ENCODE data around the gene EYS.
"Not testable (repeated sequence)": the region's sequence is repeated elsewhere in the genome, so short reads cannot be mapped to it uniquely, and the experiment has no call there.

The EYS gene

DNA sequence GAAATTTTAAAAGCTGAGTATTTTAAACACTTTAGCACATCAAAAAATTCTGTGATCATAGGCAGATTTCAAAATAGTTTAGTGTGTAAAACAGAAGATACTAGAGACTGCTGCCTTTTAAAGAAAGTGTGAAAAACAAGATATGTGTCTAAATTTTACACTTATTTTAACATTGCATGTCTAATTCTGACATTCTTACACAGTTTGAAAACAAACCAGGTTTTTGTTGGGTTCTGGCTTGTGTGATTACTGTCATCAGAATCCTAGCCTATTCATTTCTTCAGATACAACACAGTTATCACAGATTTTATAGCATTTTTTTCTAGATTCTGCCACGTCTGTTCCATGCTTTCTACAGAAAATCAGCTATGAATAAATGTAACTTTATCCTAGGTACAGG, 257.1 kb downstream of the EYS start:
- DNase-seq = no peak

DNA sequence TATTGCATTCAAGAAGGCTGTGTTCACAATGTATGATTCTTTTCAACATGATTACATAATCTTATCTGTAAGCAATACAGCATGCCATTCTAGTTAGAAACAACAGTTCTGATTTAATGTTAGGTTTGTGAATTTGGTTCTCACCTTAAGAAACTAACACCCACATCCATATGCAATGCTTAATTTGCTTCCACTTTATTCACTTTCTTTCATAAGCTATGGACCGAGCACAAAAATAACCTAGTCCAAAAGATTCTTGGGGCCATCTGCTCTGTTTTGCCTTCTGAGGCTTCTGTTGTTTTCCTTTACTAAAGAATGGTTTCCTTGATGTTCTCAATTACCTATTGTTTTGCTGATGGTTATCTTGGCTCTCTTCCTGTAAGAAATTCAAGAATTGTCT, 258.2 kb downstream of the EYS start:
- no peak for DNase-seq

DNA sequence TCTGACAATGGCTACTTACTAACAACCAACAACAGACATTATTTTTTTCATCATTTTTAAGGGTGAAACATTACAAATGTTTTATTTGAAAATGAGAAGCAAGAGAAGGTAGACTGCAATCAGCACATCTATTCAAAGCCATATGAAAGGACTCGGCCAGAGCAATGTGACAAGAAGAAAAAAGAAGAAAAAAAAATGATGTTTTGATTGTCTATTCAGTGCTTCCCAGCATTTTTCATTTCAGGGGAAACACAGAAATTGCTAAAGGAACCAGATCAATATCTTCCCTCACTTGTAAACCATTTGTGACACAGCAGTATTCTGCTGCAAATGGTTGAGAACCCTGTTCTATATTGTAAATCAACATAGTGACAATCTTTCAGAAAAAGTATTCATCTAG, 270.7 kb downstream of the EYS start:
- no peak for DNase-seq

DNA sequence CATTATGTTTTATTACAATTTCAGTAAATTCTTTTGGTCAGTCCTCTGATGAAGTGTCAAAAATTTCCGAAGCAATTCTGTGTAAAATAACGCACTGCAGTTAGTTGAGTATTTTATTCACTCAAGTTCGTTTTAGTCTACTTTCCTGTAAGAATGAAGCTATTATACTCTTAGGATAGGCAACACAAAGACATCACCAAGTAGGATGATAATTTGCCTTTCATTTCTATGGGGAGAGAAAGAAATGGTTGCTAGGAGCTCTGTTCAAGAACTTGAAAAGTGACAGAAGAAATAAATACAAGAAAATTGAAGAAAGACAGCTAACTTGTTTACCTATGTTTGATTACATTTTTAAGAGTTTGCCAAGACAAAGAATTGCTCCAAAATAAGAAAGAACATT, 290.4 kb downstream of the EYS start:
- DNase-seq = no peak

DNA sequence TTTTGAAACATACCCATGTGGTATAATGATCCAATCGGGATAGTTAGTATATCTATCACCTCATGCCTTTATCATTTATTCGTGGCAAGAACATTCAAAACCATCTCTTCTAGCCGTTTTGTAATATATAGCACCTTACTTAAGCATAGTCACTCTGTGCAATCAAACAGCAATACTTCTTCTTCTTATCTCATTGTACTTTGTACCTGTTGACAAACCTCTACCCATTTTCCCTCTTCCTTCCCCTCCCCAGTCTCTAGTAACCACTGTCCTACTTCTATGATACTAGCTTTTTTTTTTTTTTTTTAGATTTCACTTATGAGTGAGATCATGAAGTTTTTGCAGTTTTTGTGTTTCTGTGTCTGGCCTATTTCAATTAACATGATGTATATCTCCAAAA, 296.7 kb downstream of the EYS start:
- DNase-seq = no peak

DNA sequence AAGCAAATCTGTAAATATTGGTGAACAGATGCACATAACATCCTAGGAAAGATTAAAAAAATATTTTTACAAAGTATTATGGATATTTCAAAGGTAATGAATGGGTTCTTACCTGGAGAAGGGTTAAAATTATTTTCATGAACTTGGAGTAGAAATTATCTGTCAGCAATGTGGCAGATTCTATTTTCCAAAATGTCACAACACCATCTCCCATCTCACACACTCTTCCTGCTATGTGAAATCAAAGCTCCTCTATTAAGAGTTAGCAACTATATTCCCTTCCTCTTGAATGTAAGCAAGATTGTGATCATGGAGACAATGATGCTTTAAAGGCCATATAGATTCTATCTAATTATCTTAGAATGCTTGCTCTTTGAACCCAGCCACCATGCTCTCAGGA, 304.5 kb downstream of the EYS start:
- no peak for DNase-seq

DNA sequence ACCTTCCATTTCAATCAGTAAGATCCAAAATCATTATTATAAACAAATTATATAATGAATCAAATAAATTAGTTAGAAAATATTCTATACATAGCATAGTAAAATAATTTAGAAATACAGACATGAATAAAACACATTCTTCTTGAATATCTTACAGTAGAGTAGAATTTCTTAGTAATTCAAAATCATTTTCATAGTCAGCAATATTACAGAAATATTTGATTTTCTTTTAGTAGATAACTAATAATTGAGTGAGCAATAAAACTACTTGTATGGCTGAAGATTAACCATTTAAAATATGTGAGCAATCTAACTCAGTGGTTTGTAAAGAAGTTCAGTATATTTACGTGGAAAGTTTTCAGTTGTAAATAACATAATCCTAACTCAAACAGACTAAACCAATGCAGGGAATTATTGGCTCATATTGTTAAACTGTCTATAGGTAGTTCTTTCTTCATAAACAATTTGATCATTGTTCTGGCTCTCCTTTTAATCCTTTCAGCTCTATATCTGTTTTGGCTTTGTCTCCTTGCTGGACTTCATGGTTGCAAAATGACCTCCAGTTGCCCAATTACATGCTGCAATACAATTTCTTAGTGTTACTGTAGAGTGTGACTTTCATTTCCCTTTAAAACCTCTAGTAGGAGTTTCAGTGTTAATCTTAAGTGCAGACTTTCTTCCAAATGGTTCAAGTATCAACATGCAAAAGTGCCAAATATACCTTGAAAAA, 307.5 kb downstream of the EYS start:
- no peak for DNase-seq

DNA sequence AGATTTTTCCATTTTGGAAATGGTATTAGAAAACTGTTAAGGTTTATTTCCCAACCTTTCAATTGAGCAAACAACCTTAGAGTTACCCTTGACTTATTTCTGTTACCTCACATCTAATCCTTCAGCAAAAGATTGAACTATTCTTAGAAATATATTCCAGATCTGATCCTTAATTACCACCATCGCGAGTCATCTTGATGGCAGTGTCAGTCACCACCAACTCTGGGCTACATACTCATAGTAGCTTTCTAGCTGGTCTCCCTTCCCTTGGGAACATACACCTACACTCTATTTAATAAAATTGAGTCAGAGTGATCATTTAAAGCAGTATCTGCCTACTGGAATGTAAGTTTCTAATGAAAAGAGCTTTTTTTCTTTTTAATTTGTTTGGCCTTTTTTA, 308.2 kb downstream of the EYS start:
- no peak for DNase-seq

DNA sequence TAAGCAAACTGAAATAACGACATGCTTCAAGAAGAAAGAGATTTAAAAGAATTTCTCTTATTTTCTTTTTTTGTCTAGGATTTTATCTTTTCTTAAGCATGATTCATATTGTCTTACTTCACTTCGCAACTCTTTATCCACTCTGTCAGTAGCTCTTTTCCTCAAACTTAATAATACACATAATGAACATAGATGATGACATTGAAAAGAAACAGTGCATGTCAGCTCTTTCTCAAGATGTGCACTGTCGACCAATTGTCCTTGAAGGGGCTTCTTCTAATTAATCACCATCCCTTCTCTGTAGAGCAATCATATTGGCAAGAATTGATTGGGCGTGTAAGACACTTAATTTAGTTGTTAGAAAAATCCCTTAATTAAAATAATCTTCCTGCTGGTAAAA, 356.5 kb downstream of the EYS start:
- DNase-seq = no peak

DNA sequence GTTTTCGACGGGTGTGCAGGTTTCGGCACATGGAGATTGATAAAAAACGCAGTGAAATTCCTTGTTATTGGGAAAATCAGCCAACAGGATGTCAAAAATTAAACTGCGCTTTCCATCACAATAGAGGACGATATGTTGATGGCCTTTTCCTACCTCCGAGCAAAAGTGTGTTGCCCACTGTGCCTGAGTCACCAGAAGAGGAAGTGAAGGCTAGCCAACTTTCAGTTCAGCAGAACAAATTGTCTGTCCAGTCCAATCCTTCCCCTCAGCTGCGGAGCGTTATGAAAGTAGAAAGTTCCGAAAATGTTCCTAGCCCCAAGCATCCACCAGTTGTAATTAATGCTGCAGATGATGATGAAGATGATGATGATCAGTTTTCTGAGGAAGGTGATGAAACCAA, 404.4 kb downstream of the EYS start:
- not testable (repeated sequence) for DNase-seq

DNA sequence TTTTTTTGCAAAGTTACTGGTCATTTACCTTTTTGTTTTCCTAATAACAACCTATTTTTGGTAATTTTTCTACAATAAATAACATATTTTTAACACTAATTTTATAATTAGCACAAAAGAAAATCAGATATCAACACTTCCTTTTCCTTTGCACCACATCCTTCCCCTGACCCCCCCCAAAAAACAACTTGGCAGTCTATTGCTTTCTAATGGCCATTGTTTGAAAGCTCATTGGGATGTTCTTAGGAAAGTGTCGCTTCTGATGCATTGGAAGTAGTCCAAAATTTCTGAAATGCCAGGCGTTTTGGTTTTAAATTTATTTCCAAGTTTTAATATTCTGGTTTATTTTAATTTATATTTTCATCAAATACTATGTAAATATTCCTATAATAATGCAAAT, 407.8 kb downstream of the EYS start:
- no peak for DNase-seq

DNA sequence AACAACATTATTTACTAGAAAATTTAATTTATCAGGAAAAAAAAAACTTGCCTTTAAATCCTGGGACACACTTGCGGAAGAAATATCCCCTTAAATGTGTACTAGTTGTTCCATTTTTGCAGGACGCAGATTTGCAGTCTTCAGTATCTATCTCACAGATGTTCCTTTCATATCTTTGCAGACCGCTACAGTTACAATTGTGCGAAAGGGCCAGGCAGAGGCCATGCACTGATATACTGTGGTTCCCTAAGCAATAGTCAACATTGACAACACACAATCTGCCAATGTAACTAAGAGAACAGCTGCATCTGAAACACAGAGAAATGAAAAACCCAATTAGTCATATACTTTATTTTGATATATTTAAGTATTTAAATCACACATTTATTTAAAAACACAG, 411.2 kb downstream of the EYS start:
- DNase-seq = no peak

DNA sequence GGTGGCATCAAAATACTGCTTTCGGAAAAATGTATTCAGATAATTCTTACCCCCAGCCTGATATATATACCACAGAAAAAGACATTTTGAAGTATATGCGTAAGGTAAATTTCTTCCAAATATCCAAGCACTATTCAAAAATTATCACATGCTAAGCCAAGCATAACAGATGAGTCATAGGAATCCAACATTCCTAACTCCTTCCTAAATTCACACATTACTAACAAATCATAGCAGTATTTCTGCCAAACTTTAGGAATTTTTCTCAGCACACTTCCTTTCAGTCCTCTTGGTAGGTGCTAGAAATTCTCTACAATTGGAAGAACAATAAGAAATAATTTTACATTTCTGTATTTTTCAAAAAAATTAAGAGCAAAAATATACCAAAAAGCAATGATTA, 417.5 kb downstream of the EYS start:
- DNase-seq = no peak

DNA sequence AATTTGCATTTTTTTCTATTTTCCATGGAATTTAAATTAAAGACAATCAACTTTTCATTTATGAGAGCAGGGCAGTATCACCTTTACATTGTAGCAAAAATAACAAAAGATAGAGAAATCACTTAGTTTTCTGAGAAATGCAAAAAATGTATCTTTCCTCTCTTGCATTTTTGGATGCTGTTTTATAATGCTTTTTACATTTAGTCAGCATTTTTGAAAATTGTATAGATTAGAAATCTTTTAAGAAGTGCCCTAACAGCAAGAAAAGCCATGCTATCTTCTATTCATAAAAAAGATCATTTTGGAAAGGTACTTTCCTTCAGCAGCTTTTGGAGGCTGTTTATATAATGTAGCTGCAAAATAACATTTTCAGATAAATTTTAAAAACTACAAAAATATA, 421.8 kb downstream of the EYS start:
- no peak for DNase-seq

DNA sequence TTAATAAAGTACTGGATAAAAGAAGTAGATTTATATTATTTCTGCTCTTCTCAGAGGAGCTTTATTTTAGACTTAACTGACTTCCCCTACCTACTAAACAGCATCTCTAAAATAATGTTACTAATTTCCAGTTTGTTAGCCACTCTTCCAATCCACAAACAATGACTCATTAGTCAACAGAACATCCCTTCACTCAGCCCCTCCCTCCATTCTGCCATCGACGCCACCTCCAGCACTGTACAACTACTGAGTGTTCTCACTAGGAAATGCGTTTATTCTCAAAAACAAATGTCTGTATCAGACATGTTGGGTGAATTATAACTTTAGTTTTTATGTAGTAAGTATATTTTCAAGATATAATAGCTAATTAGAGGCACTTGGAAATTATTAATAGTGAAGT, 427.0 kb downstream of the EYS start:
- no peak for DNase-seq

DNA sequence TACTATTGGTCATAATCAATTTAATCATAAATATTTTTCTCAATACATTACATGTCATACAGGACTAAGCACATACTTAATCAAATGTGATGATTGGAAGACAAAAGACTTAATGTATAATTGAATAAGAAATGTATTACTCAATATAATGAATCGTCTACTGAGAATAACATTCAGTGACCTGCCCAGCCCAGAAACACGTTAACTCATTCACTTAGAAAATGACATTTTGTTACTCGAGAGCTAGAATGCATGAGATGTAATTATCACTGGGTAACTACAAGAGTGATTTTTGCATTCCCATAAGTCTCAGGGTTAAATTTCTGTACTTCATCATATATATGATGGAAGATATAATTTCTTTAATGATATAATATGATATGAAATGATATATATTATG, 444.8 kb downstream of the EYS start:
- no peak for DNase-seq

DNA sequence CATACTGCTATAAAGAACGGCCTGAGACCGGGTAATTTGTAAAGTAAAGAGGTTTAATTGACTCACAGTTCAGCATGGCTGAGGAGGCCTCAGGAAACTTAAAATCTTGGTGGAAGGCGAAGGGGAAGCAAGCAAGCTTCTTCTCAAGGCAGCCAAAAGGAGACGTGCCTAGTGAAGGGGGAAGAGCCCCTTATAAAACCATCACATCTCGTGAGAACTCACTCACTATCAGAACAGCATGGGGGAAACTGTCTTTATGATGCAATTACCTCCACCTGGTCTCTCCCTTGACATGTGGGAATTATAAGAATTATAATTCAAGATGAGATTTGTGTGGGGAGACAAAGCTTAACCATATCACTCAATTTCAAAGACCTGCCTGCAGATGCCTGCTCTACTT, 447.0 kb downstream of the EYS start:
- no peak for DNase-seq

DNA sequence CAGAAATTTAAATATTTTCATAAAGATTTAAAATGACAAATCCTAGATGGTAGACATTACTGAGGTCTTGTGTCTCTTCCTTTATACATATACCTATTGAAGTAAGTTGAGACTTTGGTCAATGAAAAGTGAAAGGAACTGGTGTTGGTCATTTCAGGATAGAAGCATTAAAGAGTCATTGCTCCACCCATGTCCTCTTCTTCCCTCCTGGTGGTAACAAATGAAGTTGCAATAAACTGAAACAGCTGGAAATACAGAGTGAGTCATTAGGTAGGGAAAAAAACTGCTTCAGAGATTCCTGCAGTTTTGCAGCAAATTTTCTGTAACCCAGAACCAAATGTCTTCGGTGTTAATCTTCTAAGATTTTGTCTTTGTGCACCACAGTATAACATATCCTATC, 448.0 kb downstream of the EYS start:
- DNase-seq = no peak

DNA sequence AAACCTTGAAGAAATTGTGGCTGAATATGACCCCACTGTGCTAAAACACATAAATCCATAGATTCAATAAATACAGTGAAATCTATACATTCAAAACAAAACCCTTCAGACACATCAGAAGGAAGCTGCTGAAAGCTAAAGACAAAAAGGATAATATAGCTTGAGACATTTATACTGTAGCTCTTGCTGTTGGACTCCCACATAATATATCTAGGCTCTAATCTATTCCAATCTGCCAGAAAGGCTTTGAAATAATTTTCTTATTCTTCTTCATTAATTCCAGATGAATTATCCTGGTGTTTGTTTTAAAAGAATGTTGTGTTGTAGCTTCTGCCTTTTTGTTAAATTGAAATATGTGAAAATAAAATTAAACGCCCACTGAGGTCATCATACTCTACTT, 454.0 kb downstream of the EYS start:
- no peak for DNase-seq

DNA sequence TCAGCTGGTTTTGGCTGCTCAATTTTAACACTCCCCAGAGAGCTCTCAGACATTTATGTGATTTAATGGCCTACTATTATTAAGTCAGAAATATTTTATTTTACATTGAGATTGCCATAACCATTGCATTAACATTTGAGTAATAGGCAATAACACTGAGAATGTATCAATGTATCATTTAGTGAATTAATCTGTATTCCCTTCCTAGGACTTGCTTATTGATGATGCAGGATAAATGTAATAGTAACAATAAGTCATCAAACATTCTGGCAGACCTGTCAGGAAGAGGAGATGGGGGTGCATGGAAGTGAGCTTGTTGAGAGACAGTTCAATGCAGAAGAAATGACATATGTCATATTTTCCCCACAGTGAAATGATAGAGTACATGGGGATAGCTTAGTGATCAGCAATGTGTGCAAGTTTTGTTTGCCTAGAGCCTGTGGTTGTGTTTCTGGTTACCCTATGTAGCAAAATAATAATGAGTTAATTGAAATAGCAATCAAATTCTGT, 458.9 kb downstream of the EYS start:
- no peak for DNase-seq

DNA sequence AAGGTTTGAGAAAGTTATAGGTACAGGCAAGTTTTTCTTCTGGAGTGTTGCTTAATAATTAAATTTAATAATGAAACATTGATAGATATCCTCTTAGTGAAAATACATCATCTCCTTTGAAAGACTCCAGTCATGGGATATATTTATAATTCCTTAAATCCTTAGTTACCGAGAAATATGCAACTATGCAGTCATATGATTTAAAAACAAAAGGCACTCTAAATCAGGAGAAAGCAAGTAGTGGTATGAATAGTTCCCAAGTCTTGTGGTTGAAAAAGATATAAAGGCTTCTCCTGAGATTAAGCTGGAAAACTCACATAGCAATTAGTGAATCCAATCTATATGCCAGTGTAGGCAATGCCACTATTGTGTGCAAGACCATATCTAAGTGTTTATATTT, 475.4 kb downstream of the EYS start:
- DNase-seq = no peak

DNA sequence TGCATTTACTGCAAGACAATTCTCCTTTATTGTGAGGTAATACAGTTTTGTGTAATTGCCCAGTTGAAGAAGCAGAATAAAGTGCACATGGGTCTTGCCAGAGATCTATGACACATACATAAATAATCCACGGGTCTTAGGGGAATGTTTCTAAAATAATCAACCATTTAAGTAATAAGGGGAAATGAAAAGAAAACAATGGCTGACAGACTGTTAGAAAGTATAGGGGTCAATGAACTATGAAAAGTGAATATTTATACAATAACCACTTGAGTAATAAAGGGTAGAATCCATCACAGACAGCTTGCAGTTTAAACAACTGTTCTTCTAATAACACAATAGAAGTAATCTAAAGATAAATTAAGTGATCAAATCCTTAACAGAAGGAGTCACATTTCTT, 477.2 kb downstream of the EYS start:
- DNase-seq = no peak

DNA sequence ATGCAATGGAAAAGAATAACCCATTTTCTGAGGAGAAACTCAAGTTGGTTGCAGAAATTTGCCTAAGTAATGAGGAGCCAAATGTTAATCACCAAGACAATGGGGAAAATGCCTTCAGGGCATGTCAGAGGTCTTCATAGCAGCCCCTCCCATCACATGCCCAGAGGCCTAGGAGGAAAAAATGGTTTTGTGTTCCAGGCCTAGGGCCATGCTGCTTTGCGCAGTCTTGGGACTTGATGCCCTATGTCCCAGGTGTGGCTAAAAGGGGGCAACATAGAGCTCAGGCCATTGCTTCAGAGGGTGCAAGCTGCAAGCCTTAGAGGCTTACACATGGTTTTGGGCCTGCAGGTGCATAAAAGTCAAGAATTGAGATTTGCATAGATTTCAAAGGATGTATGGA, 485.9 kb downstream of the EYS start:
- DNase-seq = no peak

DNA sequence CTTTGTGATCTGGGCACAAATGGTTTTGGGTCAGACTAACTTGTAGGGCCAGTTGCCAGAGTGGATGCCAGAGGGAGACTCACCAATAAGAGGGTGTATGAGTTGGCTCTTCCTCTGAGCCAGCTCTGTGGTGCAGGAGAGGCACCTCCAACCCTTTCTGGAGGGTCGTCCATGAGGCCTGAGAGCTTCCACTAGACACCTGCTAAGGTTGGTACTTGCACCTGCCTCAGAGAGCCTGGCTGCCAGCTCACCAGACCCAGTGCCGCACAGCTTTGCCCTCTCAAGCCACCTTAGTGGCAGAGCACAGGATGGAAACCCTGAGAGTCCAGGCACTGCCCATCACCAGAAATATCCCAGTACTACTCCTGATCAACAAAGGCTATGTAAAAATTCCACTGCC, 504.3 kb downstream of the EYS start:
- DNase-seq = no peak

DNA sequence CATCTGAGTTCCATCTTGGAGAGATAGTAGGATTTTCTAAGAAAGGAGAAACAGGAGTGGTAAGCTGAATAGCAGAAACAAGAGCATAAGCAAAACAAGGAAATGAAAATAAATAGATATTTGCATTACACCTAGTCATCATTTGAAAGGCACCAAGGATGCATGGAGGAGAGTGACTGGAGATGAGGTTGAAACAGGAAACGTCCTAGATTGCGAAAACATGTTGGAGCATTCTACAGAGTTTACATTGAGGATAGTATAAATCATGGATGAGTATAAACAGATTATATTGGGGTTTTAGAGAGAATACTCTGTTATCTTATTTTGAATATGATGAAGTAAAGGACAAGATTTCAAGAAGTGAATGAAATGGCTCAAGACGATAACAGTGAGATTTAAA, 507.3 kb downstream of the EYS start:
- DNase-seq = no peak

DNA sequence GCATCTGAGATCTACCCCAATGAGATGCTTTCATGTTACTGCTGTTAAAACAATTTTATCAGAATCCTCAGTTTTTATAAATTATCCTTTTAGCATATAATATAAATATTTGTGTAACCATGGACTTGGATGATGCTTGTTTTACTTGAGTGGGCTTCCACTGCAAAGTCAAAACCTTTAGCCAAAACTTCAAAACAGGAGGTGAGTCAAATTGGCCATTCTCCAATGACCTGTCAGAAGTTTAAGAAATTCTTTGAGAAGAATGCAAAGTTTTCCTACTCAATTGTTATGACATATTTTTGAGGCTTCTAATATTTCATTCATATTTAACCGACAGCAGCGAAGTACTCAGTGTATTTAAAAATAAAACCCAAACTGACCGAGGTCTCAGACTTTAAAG, 507.9 kb downstream of the EYS start:
- DNase-seq = no peak

All from stimulated activated naive CD4-positive, alpha-beta T cell (primary cell).